KMS-11 (cell line): Measurements from ENCODE around the gene TMEM52.

Experiments used
- H2AFZ ChIP-seq: fragments of 200-600 bp; sonication (generic); 2 replicates; pipeline ENCODE4 v1.6.1; 2016; ENCODE audit warnings: antibody characterized with exemption, mixed run types, low read depth
- H3K27ac ChIP-seq: fragments of 200-600 bp; sonication (generic); 2 replicates; pipeline ENCODE4 v1.6.1; 2016; ENCODE audit warnings: mild to moderate bottlenecking, mixed run types
- H3K27me3 ChIP-seq: fragments of 200-600 bp; sonication (generic); 2 replicates; pipeline ENCODE4 v1.6.1; 2017; ENCODE audit warnings: mild to moderate bottlenecking, low read depth, mixed run types, moderate library complexity; ENCODE audit not compliant: insufficient read depth
- H3K36me3 ChIP-seq: fragments of 200-600 bp; sonication (generic); 2 replicates; pipeline ENCODE4 v1.6.1; 2017; ENCODE audit warnings: mild to moderate bottlenecking, mixed run types; ENCODE audit not compliant: insufficient read depth
- H3K4me1 ChIP-seq: fragments of 200-600 bp; sonication (generic); 2 replicates; pipeline ENCODE4 v1.6.1; 2016; ENCODE audit warnings: mild to moderate bottlenecking, low read depth, mixed run types; ENCODE audit not compliant: poor library complexity, severe bottlenecking
- H3K4me2 ChIP-seq: fragments of 200-600 bp; sonication (generic); 2 replicates; pipeline ENCODE4 v1.7.0; 2016; ENCODE audit warnings: mild to moderate bottlenecking, mixed run types
- H3K4me3 ChIP-seq: fragments of 200-600 bp; sonication (generic); IDR thresholded peaks from 2 replicates; pipeline ENCODE4 v1.6.1; 2017; ENCODE audit warnings: low read depth, low read length, mixed read lengths; ENCODE audit not compliant: insufficient read depth
- H3K79me2 ChIP-seq: fragments of 200-600 bp; sonication (generic); 2 replicates; pipeline ENCODE4 v1.6.1; 2016; ENCODE audit warnings: low read depth, mixed run types; ENCODE audit not compliant: insufficient read depth
- H3K9ac ChIP-seq: fragments of 200-600 bp; sonication (generic); 2 replicates; pipeline ENCODE4 v1.6.1; 2016; ENCODE audit warnings: mild to moderate bottlenecking, mixed run types
- H4K20me1 ChIP-seq: fragments of 200-600 bp; sonication (generic); 2 replicates; pipeline ENCODE4 v1.6.1; 2016; ENCODE audit warnings: mild to moderate bottlenecking, mixed run types; ENCODE audit not compliant: insufficient read depth
- TF ChIP-seq, protein P1 (sequence below): fragments of 200-600 bp; sonication (generic); conservative IDR thresholded peaks from 2 replicates; pipeline ENCODE4 v1.6.1; 2017; ENCODE audit warnings: low read depth, mild to moderate bottlenecking, antibody characterized with exemption, low read length, moderate library complexity, mixed read lengths

Gene TMEM52

DNA sequence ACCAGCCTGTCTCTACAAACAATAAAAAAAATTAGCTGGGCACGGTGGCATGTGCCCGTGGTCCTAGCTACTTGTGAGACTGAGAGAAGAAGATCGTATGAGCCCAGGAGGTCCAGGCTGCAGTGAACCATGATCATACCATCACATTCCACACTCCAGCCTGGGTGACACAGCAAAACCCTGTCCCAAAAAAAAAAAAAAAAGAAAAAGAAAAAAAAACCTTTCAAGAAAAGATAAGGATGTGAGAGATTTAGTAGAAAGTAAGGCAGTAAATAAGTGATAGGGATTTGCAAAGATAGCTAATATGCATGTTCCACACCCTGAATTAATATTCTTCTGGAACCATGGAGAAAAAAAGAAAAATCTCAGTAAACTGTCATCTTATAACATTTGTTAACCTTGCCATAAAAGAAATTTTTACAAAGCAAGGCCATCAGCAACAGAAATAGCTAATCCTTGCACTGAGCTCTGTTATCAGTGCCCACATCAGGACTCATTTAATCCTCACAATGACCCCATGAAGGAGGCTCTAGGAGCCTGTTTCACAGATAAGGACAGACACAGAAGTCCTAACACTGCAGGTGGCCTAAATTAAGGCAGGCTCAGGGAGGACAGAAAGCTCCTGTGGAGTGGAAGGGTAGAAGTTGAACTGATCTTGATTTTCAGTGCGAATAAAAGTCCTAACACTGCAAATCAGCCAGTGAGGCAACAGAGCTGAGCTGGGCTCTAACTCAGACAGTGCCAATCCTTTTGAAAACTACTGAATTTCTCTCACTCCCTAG lies 35.8 kb downstream of the TMEM52 start:
- Histone ChIP-seq H3K27ac (peak overlapping the region; percentile 36; the same call in 1 of the 2 replicates), H3K4me2 (peak overlapping the region; percentile 22)

DNA sequence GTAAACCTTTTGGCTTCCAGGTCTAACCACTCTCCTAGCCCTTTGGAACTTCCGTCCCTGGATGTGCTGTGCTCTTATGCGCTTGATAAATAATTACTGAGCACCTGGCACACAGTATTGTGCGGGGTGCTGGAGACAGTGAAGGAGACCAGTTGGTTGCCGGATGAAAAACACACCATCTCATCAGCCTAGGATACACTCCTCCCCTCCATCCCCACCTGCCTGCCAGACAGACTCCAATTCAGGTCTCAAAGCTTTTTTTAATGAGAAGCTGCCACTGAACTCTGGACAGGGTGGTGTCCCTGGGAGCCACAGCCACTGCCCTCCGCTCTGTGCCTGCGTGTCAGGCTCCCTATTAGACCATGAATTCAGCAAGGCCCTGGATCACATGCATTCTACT lies 37.4 kb downstream of the TMEM52 start:
- Histone ChIP-seq H3K4me2 (no peak overlapping the region), H3K27me3 (no peaks in the 10 kb centered on the region), H2AFZ (no peak overlapping the region), H3K27ac (no peak overlapping the region), H4K20me1 (peaks cover 86% of the 10 kb centered on the region), H3K36me3 (no peaks in the 10 kb centered on the region; the same call in 1 of the 2 replicates), H3K4me3 (no peak overlapping the region), H3K4me1 (peaks cover 42% of the 10 kb centered on the region), H3K9ac (no peak overlapping the region), H3K79me2 (peaks cover 97% of the 10 kb centered on the region)
- TF ChIP-seq, protein P1, sequence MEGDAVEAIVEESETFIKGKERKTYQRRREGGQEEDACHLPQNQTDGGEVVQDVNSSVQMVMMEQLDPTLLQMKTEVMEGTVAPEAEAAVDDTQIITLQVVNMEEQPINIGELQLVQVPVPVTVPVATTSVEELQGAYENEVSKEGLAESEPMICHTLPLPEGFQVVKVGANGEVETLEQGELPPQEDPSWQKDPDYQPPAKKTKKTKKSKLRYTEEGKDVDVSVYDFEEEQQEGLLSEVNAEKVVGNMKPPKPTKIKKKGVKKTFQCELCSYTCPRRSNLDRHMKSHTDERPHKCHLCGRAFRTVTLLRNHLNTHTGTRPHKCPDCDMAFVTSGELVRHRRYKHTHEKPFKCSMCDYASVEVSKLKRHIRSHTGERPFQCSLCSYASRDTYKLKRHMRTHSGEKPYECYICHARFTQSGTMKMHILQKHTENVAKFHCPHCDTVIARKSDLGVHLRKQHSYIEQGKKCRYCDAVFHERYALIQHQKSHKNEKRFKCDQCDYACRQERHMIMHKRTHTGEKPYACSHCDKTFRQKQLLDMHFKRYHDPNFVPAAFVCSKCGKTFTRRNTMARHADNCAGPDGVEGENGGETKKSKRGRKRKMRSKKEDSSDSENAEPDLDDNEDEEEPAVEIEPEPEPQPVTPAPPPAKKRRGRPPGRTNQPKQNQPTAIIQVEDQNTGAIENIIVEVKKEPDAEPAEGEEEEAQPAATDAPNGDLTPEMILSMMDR: no peak

More for the DNA sequence above, 35.8 kb downstream of the TMEM52 start:
- peaks cover 58% of the 10 kb centered on the region for H3K4me1 ChIP-seq
- H3K9ac ChIP-seq: peak overlapping the region; percentile 7; the same call in 1 of the 2 replicates
- no peaks in the 10 kb centered on the region; the same call in 1 of the 2 replicates for H3K36me3 ChIP-seq
- H3K79me2 ChIP-seq: peaks cover 100% of the 10 kb centered on the region
- TF ChIP-seq, protein P1: no peak
- no peaks in the 10 kb centered on the region for H3K27me3 ChIP-seq
- no peak overlapping the region for H3K4me3 ChIP-seq
- no peak overlapping the region for H2AFZ ChIP-seq
- peaks cover 89% of the 10 kb centered on the region for H4K20me1 ChIP-seq

DNA sequence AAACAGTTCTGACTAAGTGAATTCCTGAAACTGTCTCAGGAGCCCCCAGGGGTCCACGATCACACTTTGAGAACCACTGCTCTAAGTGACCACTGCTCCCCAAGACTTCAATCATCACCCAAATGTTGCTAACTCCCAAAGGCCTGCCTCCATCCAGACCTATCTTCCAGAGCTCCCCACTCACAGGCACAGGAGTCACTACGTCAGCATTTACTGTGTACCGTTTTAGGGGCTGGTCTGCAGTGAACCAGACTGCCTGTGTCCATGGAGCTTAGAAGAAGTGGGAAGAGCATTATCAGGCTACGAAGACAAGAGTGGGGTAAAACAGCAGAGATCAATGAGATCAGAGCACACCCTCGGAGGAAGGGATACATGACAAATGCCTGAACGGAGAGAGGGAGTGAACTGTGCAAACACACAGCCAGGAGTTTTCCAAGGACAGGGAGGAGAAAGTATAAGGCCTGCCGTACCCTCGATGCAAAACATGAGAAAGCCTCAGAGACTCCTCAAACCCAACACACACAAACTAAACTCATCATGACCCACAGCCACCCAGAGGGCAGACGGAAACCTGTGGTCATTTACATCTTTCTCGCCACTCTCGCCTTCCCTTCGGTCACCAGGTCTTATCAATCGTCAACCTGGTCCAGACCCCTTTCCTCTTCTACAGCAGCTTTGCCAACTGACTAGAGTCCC lies 38.3 kb downstream of the TMEM52 start:
- Histone ChIP-seq H3K27ac (no peak overlapping the region), H3K36me3 (no peaks in the 10 kb centered on the region; the same call in 1 of the 2 replicates), H3K4me2 (no peak overlapping the region), H3K4me3 (no peak overlapping the region), H3K4me1 (peaks cover 33% of the 10 kb centered on the region), H3K9ac (no peak overlapping the region), H3K27me3 (no peaks in the 10 kb centered on the region), H3K79me2 (peaks cover 97% of the 10 kb centered on the region), H4K20me1 (peaks cover 83% of the 10 kb centered on the region), H2AFZ (no peak overlapping the region)
- TF ChIP-seq, protein P1: no peak

DNA sequence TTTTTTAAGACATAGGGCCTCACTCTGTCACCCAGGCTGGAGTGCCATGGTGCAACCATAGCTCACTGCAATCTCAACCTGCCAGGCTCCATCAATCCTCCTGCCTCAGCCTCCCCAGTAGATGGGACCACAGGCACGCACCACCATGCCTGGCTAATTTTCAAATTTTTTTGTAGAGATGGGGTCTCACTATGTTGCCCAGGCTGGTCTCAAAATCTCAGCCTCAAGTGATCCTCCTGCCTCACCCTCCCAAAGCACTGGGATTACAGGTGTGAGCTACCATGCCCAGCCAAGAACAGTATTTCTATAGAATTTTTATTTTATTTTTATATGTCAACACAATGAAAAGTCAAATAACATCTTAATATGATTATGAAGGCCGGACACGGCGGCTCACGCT lies 39.1 kb downstream of the TMEM52 start:
- Histone ChIP-seq H3K27me3 (no peaks in the 10 kb centered on the region), H3K9ac (no peak overlapping the region), H3K79me2 (peaks cover 97% of the 10 kb centered on the region), H3K27ac (no peak overlapping the region), H2AFZ (no peak overlapping the region), H4K20me1 (peaks cover 86% of the 10 kb centered on the region), H3K4me2 (no peak overlapping the region), H3K36me3 (no peaks in the 10 kb centered on the region; the same call in 1 of the 2 replicates), H3K4me3 (no peak overlapping the region), H3K4me1 (peaks cover 28% of the 10 kb centered on the region)
- TF ChIP-seq, protein P1: no peak
